Tibial nerve (tissue), 4 donors: Measurements from ENCODE around the gene MPEG1. TPM values are rescaled to one million over a fixed set of nuclear protein-coding genes. Genes with fewer than 3 reads are reported as not detected.

Experiments
- DNase-seq, 2 donors: peaks; one replicate each; pipeline ENCODE4 v3.0.0-alpha.2; 2019; ENCODE audit warnings: low spot score in 2 of 2
- H3K27ac ChIP-seq, 4 donors: fragments of 200-600 bp; sonication (generic) in 3 of 4; one replicate each; pipeline ENCODE4 v1.5.1; 2017 to 2019; ENCODE audit warnings: mild to moderate bottlenecking in 1 of 4
- H3K27me3 ChIP-seq, 2 donors: fragments of 200-600 bp; sonication (generic) in 1 of 2; one replicate each; pipeline versions ENCODE4 v1.5.1 to v1.6.0; 2017 to 2019
- H3K36me3 ChIP-seq, 3 donors: fragments of 200-600 bp; sonication (generic); one replicate each; pipeline ENCODE4 v1.5.1; 2018 to 2019
- H3K4me1 ChIP-seq, 4 donors: fragments of 200-600 bp; sonication (generic) in 3 of 4; one replicate each; pipeline ENCODE4 v1.5.1; 2017 to 2019
- H3K4me3 ChIP-seq, 4 donors: fragments of 200-600 bp; sonication (generic) in 3 of 4; one replicate each; pipeline ENCODE4 v1.5.1; 2017 to 2019; ENCODE audit warnings: mild to moderate bottlenecking in 1 of 4, moderate library complexity in 1 of 4
- H3K9me3 ChIP-seq, 4 donors: fragments of 200-600 bp; sonication (generic) in 3 of 4; one replicate each; pipeline ENCODE4 v1.5.1; 2017 to 2019
- EP300 ChIP-seq, 2 donors: sonication (generic); formaldehyde crosslinking; IDR thresholded peaks; one replicate each; pipeline ENCODE4 v1.6.1; 2017; ENCODE audit warnings: antibody characterized with exemption in 2 of 2, mild to moderate bottlenecking in 1 of 2
- POLR2A ChIP-seq, 2 donors: fragments of 450-650 bp; IDR thresholded peaks; one replicate each; pipeline ENCODE4 v1.6.1; 2017; ENCODE audit warnings: antibody characterized with exemption in 2 of 2, mild to moderate bottlenecking in 2 of 2, moderate library complexity in 2 of 2
- WGBS, 2 donors: methylation state at CpG; one replicate each; pipeline ENCODE4 v1.1.5; 2018; 5-methylcytosine and 5-hydroxymethylcytosine counted together
- small RNA-seq: library from RNA; depleted of rRNA; stranded (forward); fragments of <200 nt; gene quantifications from one replicate; pipeline ENCODE3, GENCODE V24; 2016
- total RNA-seq, 4 donors: library from RNA; depleted of rRNA; stranded (reverse); fragments of >200 nt; gene quantifications; one replicate each; pipeline ENCODE4 v1.1.0, GENCODE V29; 2016
- TF ChIP-seq, protein P1 (sequence below), 5 experiments: fragments of 200-600 bp in 3 of 5; fragments of 450-650 bp in 2 of 5; sonication (generic) in 3 of 5; IDR thresholded peaks; one replicate each; pipeline ENCODE4 v1.5.1; 2016 to 2019; ENCODE audit warnings: antibody characterized with exemption in 5 of 5, mild to moderate bottlenecking in 3 of 5, moderate library complexity in 2 of 5

MPEG1 gene
- total RNA-seq, 4 donors from 2014 or later = 7.0 to 12.3 (median 9.6) TPM

DNA sequence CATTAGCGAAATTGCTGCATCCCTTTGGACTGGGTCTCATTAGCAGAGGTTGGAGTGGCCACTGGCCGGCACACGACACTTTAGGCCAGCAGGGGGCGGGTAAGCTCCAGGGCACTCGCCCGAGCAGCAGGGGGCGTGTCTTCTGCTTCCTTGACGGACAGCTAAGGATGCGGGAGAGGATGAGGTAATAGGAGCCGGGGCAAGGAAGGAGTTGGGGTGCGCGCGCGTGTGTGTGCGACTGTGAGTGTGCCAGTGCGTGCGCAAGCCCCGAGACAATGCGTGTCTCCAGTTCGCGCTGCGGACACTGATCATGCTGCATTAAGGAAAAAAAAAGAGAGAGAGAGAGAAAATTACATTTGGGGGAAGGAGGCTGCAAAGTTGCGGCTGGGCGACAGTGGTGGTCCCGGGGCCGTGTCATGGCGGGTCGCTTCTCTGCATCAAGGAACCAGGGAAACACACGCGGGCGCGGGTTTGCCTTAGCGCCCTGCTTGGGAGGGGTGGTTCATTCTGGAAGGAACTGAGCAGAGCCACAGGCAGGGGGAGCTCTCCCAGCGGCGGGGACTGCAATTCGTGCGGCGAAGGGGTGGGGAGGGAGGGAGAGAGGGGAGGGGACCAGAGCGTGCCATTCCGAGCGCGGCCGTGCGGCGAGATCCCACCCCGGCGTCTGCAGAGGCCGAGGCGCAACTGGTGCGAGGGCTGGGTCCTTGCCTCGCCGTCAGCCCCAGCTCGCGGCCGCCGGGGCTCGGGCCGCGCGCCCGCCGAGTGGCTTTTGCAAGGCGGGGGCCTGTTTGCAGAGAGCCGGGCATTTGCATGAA, 41.0 kb downstream of the MPEG1 start, which contains the start of gene DTX4:
Gene DTX4, plus strand, starts transcription at position 625 of the 815 bp plus-strand sequence. CDS start 464 bp downstream, outside the sequence.
- H3K27me3 ChIP-seq = no peaks in the 10 kb centered on the region
- no peaks in the 10 kb centered on the region for H3K36me3 ChIP-seq
- H3K4me1 ChIP-seq = peaks cover 0 to 37% (median 20%) of the 10 kb centered on the region in 4 donors
- no peaks in the 10 kb centered on the region for H3K9me3 ChIP-seq
- H3K4me3 ChIP-seq = peak within 1 kb of the TSS; percentile 50 to 91 (median 73)
- TF ChIP-seq POLR2A (IDR thresholded peaks at IDR 0.05) (peak in 1 of 2 donors; percentile 27), EP300 (IDR thresholded peaks at IDR 0.05) (peak in 1 of 2 donors; percentile 51)
- TF ChIP-seq, protein P1, sequence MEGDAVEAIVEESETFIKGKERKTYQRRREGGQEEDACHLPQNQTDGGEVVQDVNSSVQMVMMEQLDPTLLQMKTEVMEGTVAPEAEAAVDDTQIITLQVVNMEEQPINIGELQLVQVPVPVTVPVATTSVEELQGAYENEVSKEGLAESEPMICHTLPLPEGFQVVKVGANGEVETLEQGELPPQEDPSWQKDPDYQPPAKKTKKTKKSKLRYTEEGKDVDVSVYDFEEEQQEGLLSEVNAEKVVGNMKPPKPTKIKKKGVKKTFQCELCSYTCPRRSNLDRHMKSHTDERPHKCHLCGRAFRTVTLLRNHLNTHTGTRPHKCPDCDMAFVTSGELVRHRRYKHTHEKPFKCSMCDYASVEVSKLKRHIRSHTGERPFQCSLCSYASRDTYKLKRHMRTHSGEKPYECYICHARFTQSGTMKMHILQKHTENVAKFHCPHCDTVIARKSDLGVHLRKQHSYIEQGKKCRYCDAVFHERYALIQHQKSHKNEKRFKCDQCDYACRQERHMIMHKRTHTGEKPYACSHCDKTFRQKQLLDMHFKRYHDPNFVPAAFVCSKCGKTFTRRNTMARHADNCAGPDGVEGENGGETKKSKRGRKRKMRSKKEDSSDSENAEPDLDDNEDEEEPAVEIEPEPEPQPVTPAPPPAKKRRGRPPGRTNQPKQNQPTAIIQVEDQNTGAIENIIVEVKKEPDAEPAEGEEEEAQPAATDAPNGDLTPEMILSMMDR (IDR thresholded peaks at IDR 0.05) = peak; percentile 76 to 98 (median 83)
- peak within 1 kb of the TSS; percentile 77 to 91 (median 84) for H3K27ac ChIP-seq
- peak; percentile 90 to 96 for DNase-seq
- 0 to 1% methylated on average over 46 to 59 of the region's 64 CpGs for WGBS, 2 donors

DNA sequence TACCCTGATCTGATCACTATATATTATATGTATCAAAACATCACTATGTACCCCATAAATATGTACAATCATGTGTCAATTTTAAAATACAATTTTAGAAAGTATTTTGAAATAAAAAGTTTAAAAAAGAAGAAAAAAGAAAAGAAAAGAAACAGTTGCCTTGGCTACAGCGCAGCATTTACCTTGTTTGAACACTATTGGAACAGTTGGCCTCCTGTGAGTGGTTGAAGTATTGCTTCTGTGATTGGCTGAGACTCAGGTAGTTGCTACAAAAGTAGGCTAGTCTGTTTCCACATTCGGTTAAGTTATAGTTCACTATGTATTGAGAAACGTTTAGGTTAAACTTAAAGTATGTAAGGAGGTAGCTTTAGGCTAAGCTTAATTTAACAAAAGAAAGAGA, 48.7 kb downstream of the MPEG1 start:
- Histone ChIP-seq H3K27ac (no peak overlapping the region), H3K27me3 (no peaks in the 10 kb centered on the region), H3K4me1 (no peaks in the 10 kb centered on the region), H3K9me3 (no peaks in the 10 kb centered on the region), H3K36me3 (no peaks in the 10 kb centered on the region), H3K4me3 (no peak overlapping the region)
- no peak for DNase-seq
- WGBS, 2 donors = 60 to 84% methylated on average over 3 of the region's 3 CpGs
- no peak for TF ChIP-seq EP300 (IDR thresholded peaks at IDR 0.05)
- TF ChIP-seq POLR2A (IDR thresholded peaks at IDR 0.05) = no peak

Small RNA genes within 50 kb of the gene (small RNA-seq; reads per million reads assigned to genes)
- gene RN7SL42P = not detected

Other genes with a start within 250 kb of the MPEG1 start
- not detected for gene GLYATL1B, start 126.6 kb downstream of the MPEG1 start, total RNA-seq
- under 1 TPM in 3 of 4 donors, not detected in 1; 0.20 to 0.30 (median 0.22) TPM for gene FAM111B, start 105.7 kb downstream of the MPEG1 start, total RNA-seq
- 10 to 100 TPM; 24.3 to 76.9 (median 40.3) TPM for gene FAM111A, start 70.1 kb downstream of the MPEG1 start, total RNA-seq
- gene DTX4, start 40.8 kb downstream of the MPEG1 start, total RNA-seq = 10 to 100 TPM; 17.7 to 34.5 (median 25.8) TPM
- gene OR5AN1, start 146.0 kb upstream of the MPEG1 start, total RNA-seq = not detected
- gene OR5A2, start 213.5 kb upstream of the MPEG1 start, total RNA-seq = not detected
- not detected for gene OR5A1, start 223.5 kb upstream of the MPEG1 start, total RNA-seq
- not detected for gene OR4D6, start 244.0 kb upstream of the MPEG1 start, total RNA-seq